ENCODE results near the gene MORC2. TPM values are rescaled to one million over a fixed set of nuclear protein-coding genes. Genes with fewer than 3 reads are reported as not detected.
A peak's percentile ranks its signal among the peaks of the same experiment; 100 is the strongest.

MORC2 gene
- total and polyA plus RNA-seq, 10 of the 15 experiments (the other 5 are each of a cell fraction or from before 2014, with no cell fraction given), result 1.7 to 16.3 (median 9.0) TPM

DNA sequence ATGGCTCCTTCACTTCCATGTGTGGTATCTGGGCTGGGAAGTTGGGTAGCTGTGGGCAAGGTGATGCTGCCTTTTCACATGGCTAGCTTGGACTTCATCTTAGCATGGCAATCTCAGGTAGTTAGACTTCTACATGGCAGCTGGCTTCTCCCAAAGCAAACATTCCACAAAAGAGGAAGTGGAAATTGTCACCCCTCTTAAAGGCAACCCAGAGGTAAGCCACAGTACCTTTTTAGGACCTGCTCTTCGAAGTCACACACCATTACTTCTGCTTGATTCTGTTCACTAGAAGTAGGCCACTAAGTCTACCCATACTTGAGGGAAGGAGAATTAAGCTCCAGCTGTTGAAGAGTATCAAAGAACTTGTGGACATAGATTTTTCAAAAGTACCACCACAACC lies 26.4 kb upstream of the MORC2 start:
- no peaks in the 10 kb centered on the region for H4K20me1 ChIP-seq (ENCODE audit: control insufficient read depth, insufficient read depth)
- H3K4me2 ChIP-seq (ENCODE audit: control insufficient read depth, insufficient read depth), result no peak overlapping the region
- H3K27ac ChIP-seq (ENCODE audit: control insufficient read depth, insufficient read depth), result no peak overlapping the region
- ATAC-seq, result no peak
- H3K4me1 ChIP-seq (ENCODE audit: control insufficient read depth, insufficient read depth, low read length), result no peaks in the 10 kb centered on the region
- no peak overlapping the region for H3K4me3 ChIP-seq
- in situ Hi-C loops (cut with MboI), result no loop called here
- WGBS (ENCODE audit: insufficient coverage, insufficient replicate concordance, low lambda C conversion rate, missing lambda C conversion rate), result 0% methylated on average over 1 of the region's 1 CpG
- TF ChIP-seq, protein P1, sequence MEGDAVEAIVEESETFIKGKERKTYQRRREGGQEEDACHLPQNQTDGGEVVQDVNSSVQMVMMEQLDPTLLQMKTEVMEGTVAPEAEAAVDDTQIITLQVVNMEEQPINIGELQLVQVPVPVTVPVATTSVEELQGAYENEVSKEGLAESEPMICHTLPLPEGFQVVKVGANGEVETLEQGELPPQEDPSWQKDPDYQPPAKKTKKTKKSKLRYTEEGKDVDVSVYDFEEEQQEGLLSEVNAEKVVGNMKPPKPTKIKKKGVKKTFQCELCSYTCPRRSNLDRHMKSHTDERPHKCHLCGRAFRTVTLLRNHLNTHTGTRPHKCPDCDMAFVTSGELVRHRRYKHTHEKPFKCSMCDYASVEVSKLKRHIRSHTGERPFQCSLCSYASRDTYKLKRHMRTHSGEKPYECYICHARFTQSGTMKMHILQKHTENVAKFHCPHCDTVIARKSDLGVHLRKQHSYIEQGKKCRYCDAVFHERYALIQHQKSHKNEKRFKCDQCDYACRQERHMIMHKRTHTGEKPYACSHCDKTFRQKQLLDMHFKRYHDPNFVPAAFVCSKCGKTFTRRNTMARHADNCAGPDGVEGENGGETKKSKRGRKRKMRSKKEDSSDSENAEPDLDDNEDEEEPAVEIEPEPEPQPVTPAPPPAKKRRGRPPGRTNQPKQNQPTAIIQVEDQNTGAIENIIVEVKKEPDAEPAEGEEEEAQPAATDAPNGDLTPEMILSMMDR (IDR thresholded peaks at IDR 0.05 in 2 of 3, conservative IDR thresholded peaks at IDR 0.05 in 1 of 3; ENCODE audit: control insufficient read depth in 2 of 3, extremely low read depth in 1 of 3, insufficient read depth in 1 of 3, low read depth in 3 of 3, low read length in 3 of 3), result no peak
- TF ChIP-seq, protein P2, sequence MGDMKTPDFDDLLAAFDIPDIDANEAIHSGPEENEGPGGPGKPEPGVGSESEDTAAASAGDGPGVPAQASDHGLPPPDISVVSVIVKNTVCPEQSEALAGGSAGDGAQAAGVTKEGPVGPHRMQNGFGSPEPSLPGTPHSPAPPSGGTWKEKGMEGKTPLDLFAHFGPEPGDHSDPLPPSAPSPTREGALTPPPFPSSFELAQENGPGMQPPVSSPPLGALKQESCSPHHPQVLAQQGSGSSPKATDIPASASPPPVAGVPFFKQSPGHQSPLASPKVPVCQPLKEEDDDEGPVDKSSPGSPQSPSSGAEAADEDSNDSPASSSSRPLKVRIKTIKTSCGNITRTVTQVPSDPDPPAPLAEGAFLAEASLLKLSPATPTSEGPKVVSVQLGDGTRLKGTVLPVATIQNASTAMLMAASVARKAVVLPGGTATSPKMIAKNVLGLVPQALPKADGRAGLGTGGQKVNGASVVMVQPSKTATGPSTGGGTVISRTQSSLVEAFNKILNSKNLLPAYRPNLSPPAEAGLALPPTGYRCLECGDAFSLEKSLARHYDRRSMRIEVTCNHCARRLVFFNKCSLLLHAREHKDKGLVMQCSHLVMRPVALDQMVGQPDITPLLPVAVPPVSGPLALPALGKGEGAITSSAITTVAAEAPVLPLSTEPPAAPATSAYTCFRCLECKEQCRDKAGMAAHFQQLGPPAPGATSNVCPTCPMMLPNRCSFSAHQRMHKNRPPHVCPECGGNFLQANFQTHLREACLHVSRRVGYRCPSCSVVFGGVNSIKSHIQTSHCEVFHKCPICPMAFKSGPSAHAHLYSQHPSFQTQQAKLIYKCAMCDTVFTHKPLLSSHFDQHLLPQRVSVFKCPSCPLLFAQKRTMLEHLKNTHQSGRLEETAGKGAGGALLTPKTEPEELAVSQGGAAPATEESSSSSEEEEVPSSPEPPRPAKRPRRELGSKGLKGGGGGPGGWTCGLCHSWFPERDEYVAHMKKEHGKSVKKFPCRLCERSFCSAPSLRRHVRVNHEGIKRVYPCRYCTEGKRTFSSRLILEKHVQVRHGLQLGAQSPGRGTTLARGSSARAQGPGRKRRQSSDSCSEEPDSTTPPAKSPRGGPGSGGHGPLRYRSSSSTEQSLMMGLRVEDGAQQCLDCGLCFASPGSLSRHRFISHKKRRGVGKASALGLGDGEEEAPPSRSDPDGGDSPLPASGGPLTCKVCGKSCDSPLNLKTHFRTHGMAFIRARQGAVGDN (IDR thresholded peaks at IDR 0.05), result no peak
- TF ChIP-seq, protein P3, sequence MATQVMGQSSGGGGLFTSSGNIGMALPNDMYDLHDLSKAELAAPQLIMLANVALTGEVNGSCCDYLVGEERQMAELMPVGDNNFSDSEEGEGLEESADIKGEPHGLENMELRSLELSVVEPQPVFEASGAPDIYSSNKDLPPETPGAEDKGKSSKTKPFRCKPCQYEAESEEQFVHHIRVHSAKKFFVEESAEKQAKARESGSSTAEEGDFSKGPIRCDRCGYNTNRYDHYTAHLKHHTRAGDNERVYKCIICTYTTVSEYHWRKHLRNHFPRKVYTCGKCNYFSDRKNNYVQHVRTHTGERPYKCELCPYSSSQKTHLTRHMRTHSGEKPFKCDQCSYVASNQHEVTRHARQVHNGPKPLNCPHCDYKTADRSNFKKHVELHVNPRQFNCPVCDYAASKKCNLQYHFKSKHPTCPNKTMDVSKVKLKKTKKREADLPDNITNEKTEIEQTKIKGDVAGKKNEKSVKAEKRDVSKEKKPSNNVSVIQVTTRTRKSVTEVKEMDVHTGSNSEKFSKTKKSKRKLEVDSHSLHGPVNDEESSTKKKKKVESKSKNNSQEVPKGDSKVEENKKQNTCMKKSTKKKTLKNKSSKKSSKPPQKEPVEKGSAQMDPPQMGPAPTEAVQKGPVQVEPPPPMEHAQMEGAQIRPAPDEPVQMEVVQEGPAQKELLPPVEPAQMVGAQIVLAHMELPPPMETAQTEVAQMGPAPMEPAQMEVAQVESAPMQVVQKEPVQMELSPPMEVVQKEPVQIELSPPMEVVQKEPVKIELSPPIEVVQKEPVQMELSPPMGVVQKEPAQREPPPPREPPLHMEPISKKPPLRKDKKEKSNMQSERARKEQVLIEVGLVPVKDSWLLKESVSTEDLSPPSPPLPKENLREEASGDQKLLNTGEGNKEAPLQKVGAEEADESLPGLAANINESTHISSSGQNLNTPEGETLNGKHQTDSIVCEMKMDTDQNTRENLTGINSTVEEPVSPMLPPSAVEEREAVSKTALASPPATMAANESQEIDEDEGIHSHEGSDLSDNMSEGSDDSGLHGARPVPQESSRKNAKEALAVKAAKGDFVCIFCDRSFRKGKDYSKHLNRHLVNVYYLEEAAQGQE (IDR thresholded peaks at IDR 0.05; ENCODE audit: low read depth, low read length), result no peak
- TF ChIP-seq IKZF2 (IDR thresholded peaks at IDR 0.05) (0 out of 4 replicates have a peak, but pooled peaks have one; percentile 9 to 27), SPI1 (IDR thresholded peaks at IDR 0.05; ENCODE audit: borderline replicate concordance, insufficient read depth, low read depth, low read length) (peak; percentile 90), FOXK2 (IDR thresholded peaks at IDR 0.05) (no peak)
- no peaks in the 10 kb centered on the region for H3K36me3 ChIP-seq (ENCODE audit: control insufficient read depth in 2 of 2, insufficient read depth in 2 of 2, low read length in 1 of 2)
- no peak overlapping the region for H3K9ac ChIP-seq (ENCODE audit: control insufficient read depth, insufficient read depth, low read length)
- FAIRE-seq, result no peak
- CTCF ChIA-PET, result interaction anchor here (0.8 kb wide), 1 partner anchor 48 kb away, joined by 3 read pairs; no protein-coding TSS in a partner anchor
- POLR2A ChIA-PET, result no interaction called here
- RAD21 ChIA-PET (ENCODE audit: unreplicated experiment), result no interaction called here
- no peak overlapping the region for H2AFZ ChIP-seq (ENCODE audit: control insufficient read depth, low read depth, low read length)
- intact Hi-C loops (cut with micrococcal nuclease; ENCODE audit: unreplicated experiment), result no loop called here
- no TSS peak for BruUV-seq (replicated peaks)
- H3K9me3 ChIP-seq (replicated peaks; ENCODE audit: control insufficient read depth, insufficient read depth, low read length), result no peaks in the 10 kb centered on the region; the same call in 2 of the 3 replicates
- SMC1A ChIA-PET (ENCODE audit: uncharacterized antibody, unreplicated experiment), result no interaction called here
- H3K79me2 ChIP-seq (ENCODE audit: control insufficient read depth, insufficient read depth, low read length), result no peaks in the 10 kb centered on the region
- no peaks in the 10 kb centered on the region for H3K27me3 ChIP-seq (replicated peaks in 1 of 2; ENCODE audit: control insufficient read depth in 2 of 2, insufficient read depth in 2 of 2, low read length in 1 of 2)
- no peak for DNase-seq (ENCODE audit: low read depth, low spot score)

All from GM12878 (cell line).